IMR-90 (cell line): ENCODE measurements around the gene LAIR2. TPM values are rescaled to one million over a fixed set of nuclear protein-coding genes. Genes with fewer than 3 reads are reported as not detected.

ENCODE experiments used
- ATAC-seq: fragments of 200-7000 bp; cut with Tn5 transposase; 2 replicates; pipeline ENCODE4 v1.9.1; 2020; ENCODE audit warnings: low read depth, mild to moderate bottlenecking, moderate library complexity
- BruUV-seq: library from RNA; stranded (reverse); fragments of 400-500 nt; replicated peaks from 2 replicates; lab custom pipeline; 2021; lab: Mats Ljungman, UMichigan
- CTCF ChIA-PET: fragments of 300-600 bp; formaldehyde crosslinking; extraction: SDS; loops from one replicate; lab custom pipeline; 2021; ENCODE audit warnings: antibody characterized with exemption; lab: Yijun Ruan, JAX
- POLR2A ChIA-PET: fragments of 300-600 bp; sonication (Branson Sonifier 250); formaldehyde crosslinking; loops from one replicate; lab custom pipeline; 2022; ENCODE audit warnings: antibody characterized with exemption; ENCODE audit not compliant: unreplicated experiment; lab: Charles Lee
- DNase-seq: peaks from one replicate; pipeline ENCODE4 v3.0.0; 2013
- H2AFZ ChIP-seq: replicated peaks from 2 replicates; pipeline ENCODE3; 2013; ENCODE audit warnings: low read length, mild to moderate bottlenecking; ENCODE audit not compliant: poor library complexity
- H2AK5ac ChIP-seq: 2 replicates; pipeline ENCODE4 v1.6.1; 2013; ENCODE audit warnings: low read depth, low read length, inconsistent platforms
- H2AK9ac ChIP-seq: replicated peaks from 2 replicates; pipeline ENCODE3; 2013; ENCODE audit warnings: mild to moderate bottlenecking, low read depth, low read length, moderate library complexity; ENCODE audit not compliant: poor library complexity
- H2BK120ac ChIP-seq: 2 replicates; pipeline ENCODE4 v1.6.1; 2013; ENCODE audit warnings: low read depth, low read length, inconsistent platforms
- H2BK15ac ChIP-seq: 3 replicates; pipeline ENCODE4 v1.6.1; 2013; ENCODE audit warnings: low read depth, low read length, inconsistent platforms
- H2BK20ac ChIP-seq: 2 replicates; pipeline ENCODE4 v1.6.1; 2013; ENCODE audit warnings: low read depth, mild to moderate bottlenecking, inconsistent platforms, low read length, moderate library complexity
- H2BK5ac ChIP-seq: 2 replicates; pipeline ENCODE4 v1.6.1; 2013; ENCODE audit warnings: mild to moderate bottlenecking, low read depth, low read length, inconsistent platforms; ENCODE audit not compliant: poor library complexity, severe bottlenecking
- H3K14ac ChIP-seq: replicated peaks from 2 replicates; pipeline ENCODE4 v1.6.1; 2013; ENCODE audit warnings: low read depth, low read length, inconsistent platforms
- H3K18ac ChIP-seq: 2 replicates; pipeline ENCODE4 v1.6.1; 2013; ENCODE audit warnings: low read depth, low read length, control low read depth
- H3K23ac ChIP-seq: 2 replicates; pipeline ENCODE4 v1.6.1; 2013; ENCODE audit warnings: low read depth, low read length, inconsistent platforms
- H3K27ac ChIP-seq: 2 replicates; pipeline ENCODE4 v1.5.1; 2013; ENCODE audit warnings: mild to moderate bottlenecking, control low read depth, low read length; ENCODE audit not compliant: insufficient read depth
- H3K27me3 ChIP-seq: 2 replicates; pipeline ENCODE4 v1.6.1; 2013; ENCODE audit warnings: low read length; ENCODE audit not compliant: control insufficient read depth, insufficient read depth
- H3K36me3 ChIP-seq: 2 replicates; pipeline ENCODE4 v1.6.1; 2013; ENCODE audit warnings: low read length, mixed read lengths; ENCODE audit not compliant: control insufficient read depth, insufficient read depth
- H3K4ac ChIP-seq: 2 replicates; pipeline ENCODE4 v1.6.1; 2013; ENCODE audit warnings: low read depth, low read length, inconsistent platforms
- H3K4me1 ChIP-seq: 2 replicates; pipeline ENCODE4 v1.6.1; 2013; ENCODE audit warnings: low read length, mixed read lengths; ENCODE audit not compliant: control insufficient read depth, insufficient read depth
- H3K4me2 ChIP-seq: 2 replicates; pipeline ENCODE4 v1.6.1; 2013; ENCODE audit warnings: low read depth, mild to moderate bottlenecking, control low read depth, low read length, moderate library complexity
- H3K4me3 ChIP-seq: 2 replicates; pipeline ENCODE4 v1.5.1; 2013; ENCODE audit warnings: low read depth, mild to moderate bottlenecking, control low read depth, low read length, moderate library complexity; ENCODE audit not compliant: insufficient read depth
- H3K56ac ChIP-seq: 2 replicates; pipeline ENCODE4 v1.6.1; 2013; ENCODE audit warnings: low read length, inconsistent platforms; ENCODE audit not compliant: insufficient read depth; ENCODE audit errors: extremely low read depth
- H3K79me1 ChIP-seq, 2 experiments: 2 replicates each; pipeline ENCODE4 v1.6.1; 2013; ENCODE audit warnings: low read length in 2 of 2, inconsistent platforms in 1 of 2, low read depth in 1 of 2
- H3K9ac ChIP-seq: 2 replicates; pipeline ENCODE4 v1.6.1; 2013; ENCODE audit warnings: low read depth, low read length, control low read depth
- H3K9me1 ChIP-seq: 2 replicates; pipeline ENCODE4 v1.6.1; 2013; ENCODE audit warnings: low read length, inconsistent platforms; ENCODE audit not compliant: insufficient read depth
- H3K9me3 ChIP-seq: 2 replicates; pipeline ENCODE4 v1.6.1; 2013; ENCODE audit warnings: low read length; ENCODE audit not compliant: control insufficient read depth, insufficient read depth
- H4K20me1 ChIP-seq: 2 replicates; pipeline ENCODE4 v1.6.1; 2013; ENCODE audit warnings: low read length, inconsistent platforms; ENCODE audit not compliant: insufficient read depth
- H4K5ac ChIP-seq: 2 replicates; pipeline ENCODE4 v1.6.1; 2013; ENCODE audit warnings: mild to moderate bottlenecking, low read depth, low read length, control low read depth
- H4K8ac ChIP-seq, 2 experiments: 2 replicates each; pipeline ENCODE4 v1.6.1; 2013; ENCODE audit warnings: low read depth in 2 of 2, low read length in 2 of 2, control low read depth in 1 of 2, inconsistent platforms in 1 of 2
- H4K91ac ChIP-seq: 2 replicates; pipeline ENCODE4 v1.6.1; 2013; ENCODE audit warnings: low read depth, low read length, inconsistent platforms; ENCODE audit not compliant: insufficient read depth
- BHLHE40 ChIP-seq: fragments of 150-350 bp; IDR thresholded peaks from 2 replicates; pipeline ENCODE4 v1.6.1; 2016; ENCODE audit warnings: mild to moderate bottlenecking, low read depth, low read length
- CEBPB ChIP-seq: IDR thresholded peaks from 2 replicates; pipeline ENCODE4 v1.6.1; 2012; ENCODE audit warnings: low read depth, low read length, improper control_type of control experiment
- CHD1 ChIP-seq: IDR thresholded peaks from 2 replicates; pipeline ENCODE4 v1.6.1; 2012; ENCODE audit warnings: low read depth, low read length, improper control_type of control experiment
- CTCF ChIP-seq: conservative IDR thresholded peaks from 2 replicates; pipeline ENCODE4 v1.5.1; 2012; ENCODE audit warnings: mild to moderate bottlenecking, low read depth, low read length, improper control_type of control experiment
- ELK1 ChIP-seq: fragments of 150-350 bp; IDR thresholded peaks from 2 replicates; pipeline ENCODE4 v1.6.1; 2016; ENCODE audit warnings: low read depth, mild to moderate bottlenecking, low read length, moderate library complexity, borderline replicate concordance
- FOS ChIP-seq: fragments of 150-350 bp; IDR thresholded peaks from 2 replicates; pipeline ENCODE4 v1.6.1; 2016; ENCODE audit warnings: low read depth, low read length
- MAFK ChIP-seq: IDR thresholded peaks from 2 replicates; pipeline ENCODE4 v1.6.1; 2012; ENCODE audit warnings: low read depth, low read length, improper control_type of control experiment
- MAZ ChIP-seq: IDR thresholded peaks from 2 replicates; pipeline ENCODE4 v1.6.1; 2012; ENCODE audit warnings: low read depth, mild to moderate bottlenecking, low read length, improper control_type of control experiment, moderate library complexity, borderline replicate concordance
- MXI1 ChIP-seq: IDR thresholded peaks from 2 replicates; pipeline ENCODE4 v1.6.1; 2012; ENCODE audit warnings: low read depth, mild to moderate bottlenecking, low read length, moderate library complexity, borderline replicate concordance
- NFE2L2 ChIP-seq: fragments of 150-350 bp; IDR thresholded peaks from 2 replicates; pipeline ENCODE4 v1.6.1; 2016; ENCODE audit warnings: low read depth, mild to moderate bottlenecking, low read length
- POLR2A ChIP-seq: IDR thresholded peaks from 2 replicates; pipeline ENCODE4 v1.6.1; 2012; ENCODE audit warnings: mild to moderate bottlenecking, low read depth, low read length
- RAD21 ChIP-seq: IDR thresholded peaks from 2 replicates; pipeline ENCODE4 v1.6.1; 2012; ENCODE audit warnings: low read length, improper control_type of control experiment
- RCOR1 ChIP-seq: IDR thresholded peaks from 2 replicates; pipeline ENCODE4 v1.6.1; 2012; ENCODE audit warnings: mild to moderate bottlenecking, low read length, improper control_type of control experiment; ENCODE audit not compliant: insufficient replicate concordance
- RFX5 ChIP-seq: IDR thresholded peaks from 2 replicates; pipeline ENCODE4 v1.8.0; 2012; ENCODE audit warnings: low read depth, mild to moderate bottlenecking, low read length, moderate library complexity
- SMC3 ChIP-seq: fragments of 150-350 bp; IDR thresholded peaks from 2 replicates; pipeline ENCODE4 v1.6.1; 2016; ENCODE audit warnings: low read depth, mild to moderate bottlenecking, antibody characterized with exemption, low read length, moderate library complexity
- USF2 ChIP-seq: fragments of 150-350 bp; IDR thresholded peaks from 2 replicates; pipeline ENCODE4 v1.6.1; 2017; ENCODE audit warnings: mild to moderate bottlenecking, antibody characterized with exemption, low read length, low read depth
- WGBS, 2 experiments: methylation state at CpG; one replicate each; pipeline versions ENCODE4 v1.1.5 to v1.1.7; 2013; ENCODE audit warnings: missing lambda C conversion rate in 2 of 2; ENCODE audit not compliant: insufficient read length in 1 of 2; ENCODE audit errors: extremely low coverage in 2 of 2; 5-methylcytosine and 5-hydroxymethylcytosine counted together
- dilution Hi-C: fragments of 300-500 bp; cut with HindIII; formaldehyde crosslinking; loops from one replicate; pipeline ENCODE4 v1.14.3; 2018; ENCODE audit warnings: low sequenced_read_pairs; ENCODE audit not compliant: unreplicated experiment
- in situ Hi-C: fragments of 300-500 bp; cut with MboI; formaldehyde crosslinking; loops from 3 replicates; pipeline ENCODE4 v1.14.3; 2019; ENCODE audit warnings: low sequenced_read_pairs, inconsistent platforms, mixed read lengths
- intact Hi-C: fragments of 100-400 bp; cut with micrococcal nuclease; formaldehyde crosslinking; loops from 2 replicates; pipeline ENCODE4 v1.10.0; 2022
- polyA plus RNA-seq, 3 experiments: library from polyadenylated mRNA; depleted of rRNA; stranded (reverse); fragments of >200 nt; gene quantifications; 2 replicates each; pipeline ENCODE4 v1.2.3, GENCODE V29; 2012; ENCODE audit warnings: low replicate concordance in 1 of 3
- total RNA-seq: library from RNA; depleted of rRNA; stranded (reverse); fragments of >200 nt; gene quantifications from 2 replicates; pipeline ENCODE4 v1.2.3, GENCODE V29; 2012

Gene LAIR2
- total and polyA plus RNA-seq, 2 of the 4 experiments (the other 2 are of a cell fraction), result not detected

GRCh38 chr19:54475706-54476105 is 26.9 kb upstream of the LAIR2 start:
- H2BK15ac ChIP-seq, result no peak overlapping the region
- H2AK9ac ChIP-seq, result no peak overlapping the region
- in situ Hi-C loops, result no loop called here
- dilution Hi-C loops, result no loop called here
- H3K9ac ChIP-seq, result no peak overlapping the region
- H2AFZ ChIP-seq, result no peak overlapping the region
- H2BK120ac ChIP-seq, result no peak overlapping the region
- H3K4me2 ChIP-seq, result no peak overlapping the region
- no peak overlapping the region for H2AK5ac ChIP-seq
- 0 out of 2 replicates have a peak, but pooled peaks cover 2% of the 10 kb centered on the region for H3K27me3 ChIP-seq
- H3K23ac ChIP-seq, result no peak overlapping the region
- H2BK5ac ChIP-seq, result no peak overlapping the region
- H4K20me1 ChIP-seq, result no peaks in the 10 kb centered on the region
- CTCF ChIA-PET, result no interaction called here
- intact Hi-C loops, result loop anchor here (10.0 kb wide), 1 partner anchor 589 kb away; the partner anchor contains the start of gene RDH13
- no TSS peak for BruUV-seq
- no peak for ATAC-seq
- H4K8ac ChIP-seq, result no peak overlapping the region
- H3K9me1 ChIP-seq, result peaks cover 4% of the 10 kb centered on the region; the same call in 1 of the 2 replicates
- H3K9me3 ChIP-seq, result no peaks in the 10 kb centered on the region
- H3K18ac ChIP-seq, result no peak overlapping the region
- no peak for TF ChIP-seq CHD1
- no peak for TF ChIP-seq RCOR1
- TF ChIP-seq POLR2A, result no peak
- no peak for TF ChIP-seq BHLHE40
- no peak for TF ChIP-seq SMC3
- no peak for TF ChIP-seq CEBPB
- TF ChIP-seq MAFK, result no peak
- TF ChIP-seq USF2, result no peak
- no peak for TF ChIP-seq RFX5
- no peak for TF ChIP-seq RAD21
- no peak for TF ChIP-seq NFE2L2
- TF ChIP-seq ELK1, result no peak
- no peak for TF ChIP-seq CTCF
- no peak for TF ChIP-seq FOS
- TF ChIP-seq MXI1, result no peak
- no peak for TF ChIP-seq MAZ
- H3K4me3 ChIP-seq, result no peak overlapping the region
- H2BK20ac ChIP-seq, result no peak overlapping the region
- H4K91ac ChIP-seq, result no peak overlapping the region
- no peak overlapping the region for H3K56ac ChIP-seq
- no peak overlapping the region for H3K27ac ChIP-seq
- POLR2A ChIA-PET, result no interaction called here
- WGBS, 2 experiments, result 80% methylated on average over 6 of the region's 11 CpGs; no CpG with 5 or more reads in 1 of the 2 experiments
- peaks cover 11% of the 10 kb centered on the region for H3K4me1 ChIP-seq
- H3K4ac ChIP-seq, result no peak overlapping the region
- H4K5ac ChIP-seq, result no peak overlapping the region
- no peaks in the 10 kb centered on the region for H3K36me3 ChIP-seq
- no peak for DNase-seq
- no peaks in the 10 kb centered on the region; a peak in 1 of 4 replicates for H3K79me1 ChIP-seq
- H3K14ac ChIP-seq, result no peak overlapping the region
